DOHH2 (cell line): ENCODE measurements around the gene ABLIM1.

Experiments
- H3F3A ChIP-seq: fragments of 200-600 bp; sonication (generic), shearing (Covaris generic); 2 replicates; pipeline ENCODE4 v1.6.0; 2016; ENCODE audit warnings: antibody characterized with exemption, mild to moderate bottlenecking; ENCODE audit not compliant: control insufficient read depth, insufficient read depth
- H3K27ac ChIP-seq: fragments of 200-600 bp; sonication (generic); 2 replicates; pipeline ENCODE4 v1.5.1; 2014; ENCODE audit warnings: low read depth, mild to moderate bottlenecking, low read length, moderate library complexity
- H3K27me3 ChIP-seq: fragments of 200-600 bp; sonication (generic); 2 replicates; pipeline ENCODE4 v1.6.1; 2014; ENCODE audit warnings: mild to moderate bottlenecking, low read length, mixed read lengths; ENCODE audit not compliant: control insufficient read depth
- H3K36me3 ChIP-seq: fragments of 200-600 bp; sonication (generic); 2 replicates; pipeline ENCODE4 v1.6.1; 2014; ENCODE audit warnings: mild to moderate bottlenecking, low read length, moderate library complexity, mixed read lengths; ENCODE audit not compliant: control insufficient read depth
- H3K4me1 ChIP-seq: fragments of 200-600 bp; sonication (generic); 2 replicates; pipeline ENCODE4 v1.6.1; 2014; ENCODE audit warnings: mild to moderate bottlenecking, low read length, mixed read lengths; ENCODE audit not compliant: control insufficient read depth
- H3K4me2 ChIP-seq: fragments of 200-600 bp; sonication (generic); 2 replicates; pipeline ENCODE4 v1.6.0; 2014; ENCODE audit warnings: mild to moderate bottlenecking, low read length, moderate library complexity
- H3K4me3 ChIP-seq: fragments of 200-600 bp; sonication (generic); 2 replicates; pipeline ENCODE4 v1.5.1; 2014; ENCODE audit warnings: mild to moderate bottlenecking, low read length, mixed read lengths
- H3K79me2 ChIP-seq: fragments of 200-600 bp; sonication (generic); 2 replicates; pipeline ENCODE4 v1.6.1; 2014; ENCODE audit warnings: mild to moderate bottlenecking, low read length, mixed read lengths; ENCODE audit not compliant: control insufficient read depth
- H3K9me2 ChIP-seq: fragments of 200-600 bp; sonication (generic); replicated peaks from 2 replicates; pipeline ENCODE4 v1.6.1; 2014; ENCODE audit warnings: mild to moderate bottlenecking, low read length, mixed read lengths; ENCODE audit not compliant: control insufficient read depth
- H3K9me3 ChIP-seq: fragments of 200-600 bp; sonication (generic); 2 replicates; pipeline ENCODE4 v1.6.1; 2014; ENCODE audit warnings: antibody characterized with exemption, low read length, mixed read lengths; ENCODE audit not compliant: control insufficient read depth, insufficient read depth
- H4K20me1 ChIP-seq: fragments of 200-600 bp; sonication (generic); 2 replicates; pipeline ENCODE4 v1.6.0; 2014; ENCODE audit warnings: low read depth, mild to moderate bottlenecking, antibody characterized with exemption, low read length, moderate library complexity; ENCODE audit not compliant: control insufficient read depth, insufficient read depth
- CTCF ChIP-seq: fragments of 200-600 bp; sonication (generic); IDR thresholded peaks from one replicate; pipeline ENCODE4 v1.5.1; 2014; ENCODE audit warnings: antibody characterized with exemption, mild to moderate bottlenecking, low read depth, low read length; ENCODE audit not compliant: poor library complexity, severe bottlenecking
- EZH2phosphoT487 ChIP-seq: fragments of 200-600 bp; sonication (generic); IDR thresholded peaks from 2 replicates; pipeline ENCODE4 v1.6.1; 2017; ENCODE audit warnings: borderline replicate concordance, mild to moderate bottlenecking, antibody characterized with exemption, low read length, moderate library complexity, mixed read lengths

The ABLIM1 gene

DNA sequence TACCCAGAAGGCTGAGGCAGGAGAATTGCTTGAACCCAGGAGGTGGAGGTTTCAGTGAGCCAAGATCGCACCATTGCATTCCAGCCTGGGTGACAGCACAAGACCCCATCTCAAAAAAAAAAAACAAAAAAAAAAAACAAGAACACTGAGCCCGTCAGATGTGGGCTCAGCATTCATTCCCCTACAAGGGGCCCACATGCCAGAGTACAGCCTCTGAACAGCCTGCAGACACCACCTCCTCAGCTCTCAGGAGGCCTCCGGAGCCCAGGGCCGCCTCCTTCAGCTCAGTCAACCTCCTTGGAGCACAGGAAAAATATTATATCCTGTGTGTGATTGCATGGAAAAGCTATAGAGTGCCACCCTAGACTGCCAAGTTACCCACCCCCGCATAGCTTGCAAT is 112.3 kb downstream of the ABLIM1 start:
- no peaks in the 10 kb centered on the region for H3K27me3 ChIP-seq
- H3K4me1 ChIP-seq = peaks cover 57% of the 10 kb centered on the region
- H3K4me3 ChIP-seq = no peak overlapping the region
- no peaks in the 10 kb centered on the region for H4K20me1 ChIP-seq
- TF ChIP-seq EZH2phosphoT487 (no peak), CTCF (no peak)
- H3F3A ChIP-seq = 0 out of 2 replicates have a peak, but pooled peaks cover 2% of the 10 kb centered on the region
- no peaks in the 10 kb centered on the region for H3K9me2 ChIP-seq
- H3K79me2 ChIP-seq = no peaks in the 10 kb centered on the region
- no peak overlapping the region for H3K27ac ChIP-seq
- H3K9me3 ChIP-seq = no peaks in the 10 kb centered on the region
- no peak overlapping the region for H3K4me2 ChIP-seq
- H3K36me3 ChIP-seq = no peaks in the 10 kb centered on the region

DNA sequence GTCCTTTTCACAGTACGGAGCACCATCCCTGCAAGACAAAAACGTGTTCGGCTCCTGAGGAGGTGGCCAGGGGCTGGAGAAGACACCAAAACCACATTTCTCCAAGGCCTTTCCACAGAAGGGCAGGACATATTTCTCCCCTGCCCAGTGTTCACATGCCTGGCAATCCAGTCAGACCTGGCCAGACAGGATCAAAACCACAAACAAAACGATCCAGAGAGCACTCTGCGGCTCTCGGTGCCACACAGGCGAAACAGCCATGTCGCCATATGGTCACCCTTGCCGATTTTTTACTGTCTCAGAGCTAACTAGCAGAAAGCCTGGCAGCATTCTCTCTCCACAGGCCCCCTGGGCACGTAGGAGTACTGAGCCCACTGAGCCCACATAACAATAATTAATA is 113.0 kb downstream of the ABLIM1 start:
- Histone ChIP-seq H3F3A (0 out of 2 replicates have a peak, but pooled peaks cover 2% of the 10 kb centered on the region), H3K4me1 (peaks cover 64% of the 10 kb centered on the region), H3K79me2 (no peaks in the 10 kb centered on the region), H3K36me3 (no peaks in the 10 kb centered on the region), H3K27ac (peak overlapping the region; percentile 85), H3K4me3 (peak overlapping the region; percentile 69), H4K20me1 (no peaks in the 10 kb centered on the region), H3K9me3 (no peaks in the 10 kb centered on the region), H3K27me3 (no peaks in the 10 kb centered on the region), H3K4me2 (peak overlapping the region; percentile 88), H3K9me2 (no peaks in the 10 kb centered on the region)
- TF ChIP-seq CTCF (no peak), EZH2phosphoT487 (no peak)

GRCh38 chr10:114544045-114544659 is 113.9 kb downstream of the ABLIM1 start:
- H3K27me3 ChIP-seq = no peaks in the 10 kb centered on the region
- H3K36me3 ChIP-seq = no peaks in the 10 kb centered on the region
- H3K9me3 ChIP-seq = no peaks in the 10 kb centered on the region
- no peaks in the 10 kb centered on the region for H3K79me2 ChIP-seq
- H3K4me2 ChIP-seq = peak overlapping the region; percentile 88
- TF ChIP-seq CTCF (no peak), EZH2phosphoT487 (no peak)
- H3F3A ChIP-seq = 0 out of 2 replicates have a peak, but pooled peaks cover 2% of the 10 kb centered on the region
- no peaks in the 10 kb centered on the region for H3K9me2 ChIP-seq
- H3K4me1 ChIP-seq = peaks cover 73% of the 10 kb centered on the region
- H4K20me1 ChIP-seq = no peaks in the 10 kb centered on the region
- H3K27ac ChIP-seq = peak overlapping the region; percentile 85
- H3K4me3 ChIP-seq = peak overlapping the region; percentile 69
